Ectodermal cell (in vitro differentiated cells): ENCODE measurements around the gene CDO1.
"Not testable (repeated sequence)": the region's sequence is repeated elsewhere in the genome, so short reads cannot be mapped to it uniquely, and the experiment has no call there.

Experiments used
- H3K27ac ChIP-seq: 2 replicates; pipeline ENCODE4 v1.7.0; 2013; ENCODE audit warnings: mild to moderate bottlenecking, low read depth, low read length; ENCODE audit not compliant: insufficient read depth, poor library complexity, severe bottlenecking
- H3K27me3 ChIP-seq: 2 replicates; pipeline ENCODE4 v1.7.0; 2013; ENCODE audit warnings: mild to moderate bottlenecking, low read length; ENCODE audit not compliant: insufficient read depth, control insufficient read depth, poor library complexity, severe bottlenecking
- H3K36me3 ChIP-seq: one replicate; pipeline ENCODE4 v1.7.0; 2013; ENCODE audit warnings: low read length; ENCODE audit not compliant: control insufficient read depth, insufficient read depth
- H3K4me1 ChIP-seq: one replicate; pipeline ENCODE4 v1.7.0; 2013; ENCODE audit warnings: low read length; ENCODE audit not compliant: control insufficient read depth, insufficient read depth
- H3K4me3 ChIP-seq: 2 replicates; pipeline ENCODE4 v1.7.0; 2013; ENCODE audit warnings: low read depth, low read length, control low read depth; ENCODE audit not compliant: insufficient read depth
- H3K9me3 ChIP-seq: 2 replicates; pipeline ENCODE4 v1.7.0; 2013; ENCODE audit warnings: mild to moderate bottlenecking, low read length, moderate library complexity; ENCODE audit not compliant: control insufficient read depth
- WGBS, 2 experiments: methylation state at CpG; one replicate each; pipeline ENCODE4 v1.1.7; 2013; ENCODE audit warnings: missing lambda C conversion rate in 2 of 2; 5-methylcytosine and 5-hydroxymethylcytosine counted together

CDO1 gene

GRCh38 chr5:115812372-115812771 is 4.1 kb downstream of the CDO1 start:
- 100% methylated on average over 1 of the region's 1 CpG for WGBS, 2 experiments
- Histone ChIP-seq H3K4me3 (no peak overlapping the region), H3K4me1 (peaks cover 3% of the 10 kb centered on the region), H3K27ac (no peak overlapping the region), H3K36me3 (no peaks in the 10 kb centered on the region), H3K27me3 (peaks cover 26% of the 10 kb centered on the region), H3K9me3 (no peaks in the 10 kb centered on the region)

- no peaks in the 10 kb centered on the region for H3K9me3 ChIP-seq
- H3K4me1 ChIP-seq = peaks cover 3% of the 10 kb centered on the region
- H3K27ac ChIP-seq = no peak overlapping the region
- peaks cover 26% of the 10 kb centered on the region for H3K27me3 ChIP-seq
- H3K36me3 ChIP-seq = no peaks in the 10 kb centered on the region
- no peak overlapping the region for H3K4me3 ChIP-seq
Observed at GRCh38 chr5:115811406-115811805, 5.1 kb downstream of the CDO1 start.

GRCh38 chr5:115810761-115811160 is 5.7 kb downstream of the CDO1 start:
- Histone ChIP-seq H3K9me3 (no peaks in the 10 kb centered on the region), H3K27me3 (peaks cover 21% of the 10 kb centered on the region), H3K4me3 (no peak overlapping the region), H3K27ac (no peak overlapping the region), H3K4me1 (peaks cover 3% of the 10 kb centered on the region), H3K36me3 (no peaks in the 10 kb centered on the region)

GRCh38 chr5:115809946-115810345 is 6.5 kb downstream of the CDO1 start:
- peaks cover 4% of the 10 kb centered on the region for H3K36me3 ChIP-seq

GRCh38 chr5:115808066-115808465 is 8.4 kb downstream of the CDO1 start:
- H3K27ac ChIP-seq, H3K36me3 ChIP-seq, H3K27me3 ChIP-seq, H3K9me3 ChIP-seq, H3K4me3 ChIP-seq, H3K4me1 ChIP-seq: not testable (repeated sequence)
- 90 to 91% methylated on average over 1 to 2 of the region's 2 CpGs for WGBS, 2 experiments

More at GRCh38 chr5:115809946-115810345, 6.5 kb downstream of the CDO1 start:
- peaks cover 13% of the 10 kb centered on the region for H3K27me3 ChIP-seq
- no peaks in the 10 kb centered on the region for H3K9me3 ChIP-seq
- H3K4me1 ChIP-seq = peaks cover 3% of the 10 kb centered on the region
- 100% methylated on average over 2 of the region's 2 CpGs; no CpG with 5 or more reads in 1 of the 2 experiments for WGBS, 2 experiments
- no peak overlapping the region for H3K4me3 ChIP-seq
- H3K27ac ChIP-seq = no peak overlapping the region

GRCh38 chr5:115807654-115808052 is 8.8 kb downstream of the CDO1 start:
- Histone ChIP-seq H3K36me3 (peaks cover 4% of the 10 kb centered on the region), H3K4me3 (no peak overlapping the region)
- WGBS, 2 experiments = 75 to 83% methylated on average over 2 of the region's 2 CpGs

GRCh38 chr5:115806986-115807653 is 9.3 kb downstream of the CDO1 start:
- H3K27me3 ChIP-seq = no peaks in the 10 kb centered on the region

More at GRCh38 chr5:115807654-115808052, 8.8 kb downstream of the CDO1 start:
- no peaks in the 10 kb centered on the region for H3K27me3 ChIP-seq
- H3K4me1 ChIP-seq = no peaks in the 10 kb centered on the region
- no peak overlapping the region for H3K27ac ChIP-seq
- H3K9me3 ChIP-seq = no peaks in the 10 kb centered on the region

GRCh38 chr5:115801984-115802383 is 14.5 kb downstream of the CDO1 start:
- no peaks in the 10 kb centered on the region for H3K27me3 ChIP-seq
- H3K36me3 ChIP-seq = peaks cover 4% of the 10 kb centered on the region
- no peaks in the 10 kb centered on the region for H3K4me1 ChIP-seq
- H3K27ac ChIP-seq = no peak overlapping the region
- WGBS, 2 experiments = 81 to 91% methylated on average over 1 of the region's 1 CpG
- no peaks in the 10 kb centered on the region for H3K9me3 ChIP-seq
- H3K4me3 ChIP-seq = no peak overlapping the region

More at GRCh38 chr5:115806986-115807653, 9.3 kb downstream of the CDO1 start:
- peaks cover 4% of the 10 kb centered on the region for H3K36me3 ChIP-seq
- no peaks in the 10 kb centered on the region for H3K9me3 ChIP-seq
- WGBS, 2 experiments = 89 to 93% methylated on average over 2 of the region's 2 CpGs
- H3K27ac ChIP-seq = no peak overlapping the region
- no peak overlapping the region for H3K4me3 ChIP-seq
- no peaks in the 10 kb centered on the region for H3K4me1 ChIP-seq

- 91 to 97% methylated on average over 2 of the region's 2 CpGs for WGBS, 2 experiments
- Histone ChIP-seq H3K27me3 (no peaks in the 10 kb centered on the region), H3K4me3 (no peak overlapping the region), H3K36me3 (peaks cover 4% of the 10 kb centered on the region), H3K9me3 (no peaks in the 10 kb centered on the region), H3K4me1 (no peaks in the 10 kb centered on the region), H3K27ac (no peak overlapping the region)
Observed at GRCh38 chr5:115801152-115801551, 15.3 kb downstream of the CDO1 start.

GRCh38 chr5:115800108-115800507 is 16.4 kb downstream of the CDO1 start:
- no peaks in the 10 kb centered on the region for H3K27me3 ChIP-seq
- no peaks in the 10 kb centered on the region for H3K4me1 ChIP-seq
- no peaks in the 10 kb centered on the region for H3K9me3 ChIP-seq
- WGBS, 2 experiments = 94 to 96% methylated on average over 2 of the region's 2 CpGs
- H3K27ac ChIP-seq = no peak overlapping the region
- H3K4me3 ChIP-seq = no peak overlapping the region
- peaks cover 2% of the 10 kb centered on the region for H3K36me3 ChIP-seq

- no peak overlapping the region for H3K27ac ChIP-seq
- WGBS, 2 experiments = 92 to 95% methylated on average over 1 to 2 of the region's 2 CpGs
- H3K27me3 ChIP-seq = no peaks in the 10 kb centered on the region
- H3K4me1 ChIP-seq = no peaks in the 10 kb centered on the region
- H3K36me3 ChIP-seq = no peaks in the 10 kb centered on the region
- H3K9me3 ChIP-seq = no peaks in the 10 kb centered on the region
- no peak overlapping the region for H3K4me3 ChIP-seq
Observed at GRCh38 chr5:115798252-115798651, 18.2 kb downstream of the CDO1 start.
